ENCODE measurements around the gene NLRP6.
"Not testable (repeated sequence)": the region's sequence is repeated elsewhere in the genome, so short reads cannot be mapped to it uniquely, and the experiment has no call there.

GRCh38 chr11:311013-311748, 33.0 kb downstream of the NLRP6 start:
- TF ChIP-seq CTCF (conservative IDR thresholded peaks at IDR 0.05; ENCODE audit: low read depth, low read length); POLR2A (IDR thresholded peaks at IDR 0.05; ENCODE audit: low read depth, low read length); SMC3 (IDR thresholded peaks at IDR 0.05; ENCODE audit: low read depth, low read length); RCOR1 (IDR thresholded peaks at IDR 0.05; ENCODE audit: insufficient replicate concordance, low read length); USF2 (IDR thresholded peaks at IDR 0.05; ENCODE audit: low read depth, low read length); CHD1 (IDR thresholded peaks at IDR 0.05; ENCODE audit: low read depth, low read length); MAFK (IDR thresholded peaks at IDR 0.05; ENCODE audit: low read depth, low read length); MAZ (IDR thresholded peaks at IDR 0.05; ENCODE audit: borderline replicate concordance, low read depth, low read length): not testable (repeated sequence)
